ENCODE results near the gene LDB1. TPM values are rescaled to one million over a fixed set of nuclear protein-coding genes. Genes with fewer than 3 reads are reported as not detected.

LDB1 gene
- total and polyA plus RNA-seq, 2 of the 13 experiments (the other 11 are each of a cell fraction or from before 2014, with no cell fraction given): 17.2 to 45.5 TPM

DNA sequence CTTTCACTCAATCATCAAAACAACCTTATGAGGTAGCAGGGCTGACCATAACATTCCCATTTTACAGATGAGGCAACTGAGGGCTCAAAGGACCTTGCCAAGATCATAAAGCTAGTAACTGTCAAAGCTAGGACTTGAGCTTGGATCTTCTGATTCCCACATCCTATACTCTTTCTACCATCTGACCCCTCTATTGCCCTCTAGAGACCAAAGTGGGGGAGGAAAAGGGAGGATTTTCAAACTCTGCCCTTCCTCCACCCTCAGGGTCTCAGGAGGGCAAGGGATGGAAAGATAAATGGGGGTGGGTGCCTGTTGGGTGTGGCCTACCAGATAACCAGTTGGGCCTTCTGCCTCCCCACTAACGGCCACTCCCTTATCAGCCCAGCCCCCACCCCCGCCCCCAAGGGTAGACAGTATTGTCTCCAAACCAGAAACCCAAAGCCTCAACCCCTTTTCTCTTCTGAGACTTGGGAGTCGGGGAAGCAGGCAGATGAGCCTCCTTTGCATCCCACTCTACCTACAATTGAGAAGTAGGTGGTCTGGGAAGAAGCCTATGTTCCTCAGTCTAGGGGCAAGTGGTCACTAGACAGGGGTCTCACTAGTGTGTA, 7.9 kb downstream of the LDB1 start:
- peak; percentile 63 for FAIRE-seq
- DNase-seq (ENCODE audit: low spot score): no peak
- ChIA-PET POLR2A (interaction anchor here (3.2 kb wide), 1 partner anchor 11 kb away, joined by 28 read pairs; no protein-coding TSS in a partner anchor), CTCF (ENCODE audit: low intra/inter-chr PET ratio, low total read pairs) (no interaction called here)
- Histone ChIP-seq H3K4me3 (replicated peaks in 1 of 3; ENCODE audit: insufficient read depth in 1 of 3, low read depth in 2 of 3, low read length in 3 of 3) (no peak overlapping the region), H3K4me2 (ENCODE audit: low read depth, low read length) (peak overlapping the region; percentile 88), H3K9ac (ENCODE audit: insufficient read depth, low read depth, low read length) (no peak overlapping the region), H3K36me3 (replicated peaks in 1 of 2; ENCODE audit: control insufficient read depth in 1 of 2, insufficient read depth in 2 of 2, low read length in 2 of 2) (peaks cover 25 to 42% of the 10 kb centered on the region in 2 experiments), H3K4me1 (ENCODE audit: insufficient read depth, low read length) (peaks cover 42% of the 10 kb centered on the region), H3K79me2 (ENCODE audit: insufficient read depth, low read length) (peaks cover 20% of the 10 kb centered on the region), H2AFZ (ENCODE audit: low read length) (no peak overlapping the region), H3K9me3 (ENCODE audit: low read length) (no peaks in the 10 kb centered on the region), H4K20me1 (ENCODE audit: insufficient read depth, low read length) (peaks cover 9% of the 10 kb centered on the region), H3K27me3 (ENCODE audit: control insufficient read depth in 1 of 2, insufficient read depth in 2 of 2, low read length in 2 of 2) (no peaks in the 10 kb centered on the region), H3K27ac (ENCODE audit: extremely low read length, insufficient read depth, low read length) (no peak overlapping the region)
- intact Hi-C loops (cut with micrococcal nuclease; ENCODE audit: unreplicated experiment): no loop called here
- in situ Hi-C loops (cut with HindIII; ENCODE audit: extremely low pct_ligation_motif_present, low pct_unique_long_range_greater_than_20kb): no loop called here
- TF ChIP-seq KDM1A (CRISPR knock-in tag; IDR thresholded peaks at IDR 0.05) (0 out of 2 replicates have a peak, but pooled peaks have one; percentile 18), SMC3 (IDR thresholded peaks at IDR 0.05; ENCODE audit: low read length) (no peak), ZNF629 (CRISPR knock-in tag; conservative IDR thresholded peaks at IDR 0.05) (peak; percentile 89), TGIF2 (CRISPR knock-in tag; IDR thresholded peaks at IDR 0.05) (no peak), MEIS2 (CRISPR knock-in tag; IDR thresholded peaks at IDR 0.05) (no peak), THAP8 (CRISPR knock-in tag; IDR thresholded peaks at IDR 0.05; ENCODE audit: borderline replicate concordance) (no peak), MAF1 (CRISPR knock-in tag; IDR thresholded peaks at IDR 0.05; ENCODE audit: borderline replicate concordance) (no peak), MAX (IDR thresholded peaks at IDR 0.05) (no peak), ZNF773 (CRISPR knock-in tag; IDR thresholded peaks at IDR 0.05; ENCODE audit: borderline replicate concordance) (no peak), TRIM22 (IDR thresholded peaks at IDR 0.05) (no peak), CHD4 (IDR thresholded peaks at IDR 0.05; ENCODE audit: borderline replicate concordance, low read length) (peak; percentile 63; the same call in 1 of the 2 replicates), RBM39 (IDR thresholded peaks at IDR 0.05; ENCODE audit: low read depth, low read length, poor library complexity, severe bottlenecking) (no peak), ZNF329 (CRISPR knock-in tag; IDR thresholded peaks at IDR 0.05; ENCODE audit: low read depth) (no peak)
- TF ChIP-seq, protein P1, sequence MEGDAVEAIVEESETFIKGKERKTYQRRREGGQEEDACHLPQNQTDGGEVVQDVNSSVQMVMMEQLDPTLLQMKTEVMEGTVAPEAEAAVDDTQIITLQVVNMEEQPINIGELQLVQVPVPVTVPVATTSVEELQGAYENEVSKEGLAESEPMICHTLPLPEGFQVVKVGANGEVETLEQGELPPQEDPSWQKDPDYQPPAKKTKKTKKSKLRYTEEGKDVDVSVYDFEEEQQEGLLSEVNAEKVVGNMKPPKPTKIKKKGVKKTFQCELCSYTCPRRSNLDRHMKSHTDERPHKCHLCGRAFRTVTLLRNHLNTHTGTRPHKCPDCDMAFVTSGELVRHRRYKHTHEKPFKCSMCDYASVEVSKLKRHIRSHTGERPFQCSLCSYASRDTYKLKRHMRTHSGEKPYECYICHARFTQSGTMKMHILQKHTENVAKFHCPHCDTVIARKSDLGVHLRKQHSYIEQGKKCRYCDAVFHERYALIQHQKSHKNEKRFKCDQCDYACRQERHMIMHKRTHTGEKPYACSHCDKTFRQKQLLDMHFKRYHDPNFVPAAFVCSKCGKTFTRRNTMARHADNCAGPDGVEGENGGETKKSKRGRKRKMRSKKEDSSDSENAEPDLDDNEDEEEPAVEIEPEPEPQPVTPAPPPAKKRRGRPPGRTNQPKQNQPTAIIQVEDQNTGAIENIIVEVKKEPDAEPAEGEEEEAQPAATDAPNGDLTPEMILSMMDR (CRISPR knock-in tag; IDR thresholded peaks at IDR 0.05): peak; percentile 52
- TF ChIP-seq, protein P2, sequence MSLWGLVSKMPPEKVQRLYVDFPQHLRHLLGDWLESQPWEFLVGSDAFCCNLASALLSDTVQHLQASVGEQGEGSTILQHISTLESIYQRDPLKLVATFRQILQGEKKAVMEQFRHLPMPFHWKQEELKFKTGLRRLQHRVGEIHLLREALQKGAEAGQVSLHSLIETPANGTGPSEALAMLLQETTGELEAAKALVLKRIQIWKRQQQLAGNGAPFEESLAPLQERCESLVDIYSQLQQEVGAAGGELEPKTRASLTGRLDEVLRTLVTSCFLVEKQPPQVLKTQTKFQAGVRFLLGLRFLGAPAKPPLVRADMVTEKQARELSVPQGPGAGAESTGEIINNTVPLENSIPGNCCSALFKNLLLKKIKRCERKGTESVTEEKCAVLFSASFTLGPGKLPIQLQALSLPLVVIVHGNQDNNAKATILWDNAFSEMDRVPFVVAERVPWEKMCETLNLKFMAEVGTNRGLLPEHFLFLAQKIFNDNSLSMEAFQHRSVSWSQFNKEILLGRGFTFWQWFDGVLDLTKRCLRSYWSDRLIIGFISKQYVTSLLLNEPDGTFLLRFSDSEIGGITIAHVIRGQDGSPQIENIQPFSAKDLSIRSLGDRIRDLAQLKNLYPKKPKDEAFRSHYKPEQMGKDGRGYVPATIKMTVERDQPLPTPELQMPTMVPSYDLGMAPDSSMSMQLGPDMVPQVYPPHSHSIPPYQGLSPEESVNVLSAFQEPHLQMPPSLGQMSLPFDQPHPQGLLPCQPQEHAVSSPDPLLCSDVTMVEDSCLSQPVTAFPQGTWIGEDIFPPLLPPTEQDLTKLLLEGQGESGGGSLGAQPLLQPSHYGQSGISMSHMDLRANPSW (CRISPR knock-in tag; IDR thresholded peaks at IDR 0.05; ENCODE audit: borderline replicate concordance): no peak
- ATAC-seq: no peak
- WGBS (ENCODE audit: low lambda C conversion rate): 79% methylated on average over 3 of the region's 3 CpGs
- BruUV-seq (replicated peaks): no TSS peak
